ENCODE data around the gene NRM. TPM values are rescaled to one million over a fixed set of nuclear protein-coding genes. Genes with fewer than 3 reads are reported as not detected.
"Not testable (repeated sequence)": the region's sequence is repeated elsewhere in the genome, so short reads cannot be mapped to it uniquely, and the experiment has no call there.

Gene NRM
- total RNA-seq, 1 experiment from 2014 or later: 16.7 TPM

- no peak for DNase-seq (ENCODE audit: low read depth)
- in situ Hi-C loops (cut with HindIII; ENCODE audit: low pct_unique_long_range_greater_than_20kb, low sequenced_read_pairs): no loop called here
Measured at GRCh38 chr6:30679765-30680535, 10.8 kb downstream of the NRM start.

GRCh38 chr6:30678964-30679726, 11.6 kb downstream of the NRM start:
- in situ Hi-C loops (cut with HindIII; ENCODE audit: low pct_unique_long_range_greater_than_20kb, low sequenced_read_pairs): no loop called here
- DNase-seq (ENCODE audit: low read depth): peak; percentile 71

GRCh38 chr6:30676660-30677285, 14.0 kb downstream of the NRM start:
- in situ Hi-C loops (cut with HindIII; ENCODE audit: low pct_unique_long_range_greater_than_20kb, low sequenced_read_pairs): no loop called here
- no peak for DNase-seq (ENCODE audit: low read depth)

GRCh38 chr6:30672445-30673253, 18.1 kb downstream of the NRM start, which contains the start of gene DHX16:
Gene DHX16 (minus strand): TSS chr6:30673006. CDS start chr6:30672841, 165 bp downstream.
- peak; percentile 94 for DNase-seq (ENCODE audit: low read depth)
- in situ Hi-C loops (cut with HindIII; ENCODE audit: low pct_unique_long_range_greater_than_20kb, low sequenced_read_pairs): no loop called here

- in situ Hi-C loops (cut with HindIII; ENCODE audit: low pct_unique_long_range_greater_than_20kb, low sequenced_read_pairs): no loop called here
- no peak for DNase-seq (ENCODE audit: low read depth)
Measured at GRCh38 chr6:30670760-30671527, 19.8 kb downstream of the NRM start.

GRCh38 chr6:30666300-30666699, 24.5 kb downstream of the NRM start:
- DNase-seq (ENCODE audit: low read depth); in situ Hi-C loops (cut with HindIII; ENCODE audit: low pct_unique_long_range_greater_than_20kb, low sequenced_read_pairs): not testable (repeated sequence)

GRCh38 chr6:30664994-30665767, 25.6 kb downstream of the NRM start:
- DNase-seq (ENCODE audit: low read depth): no peak
- in situ Hi-C loops (cut with HindIII; ENCODE audit: low pct_unique_long_range_greater_than_20kb, low sequenced_read_pairs): no loop called here

GRCh38 chr6:30657922-30658321, 32.9 kb downstream of the NRM start:
- in situ Hi-C loops (cut with HindIII; ENCODE audit: low pct_unique_long_range_greater_than_20kb, low sequenced_read_pairs); DNase-seq (ENCODE audit: low read depth): not testable (repeated sequence)

GRCh38 chr6:30657454-30657853, 33.3 kb downstream of the NRM start:
- no peak for DNase-seq (ENCODE audit: low read depth)
- in situ Hi-C loops (cut with HindIII; ENCODE audit: low pct_unique_long_range_greater_than_20kb, low sequenced_read_pairs): no loop called here

GRCh38 chr6:30656513-30656912, 34.3 kb downstream of the NRM start:
- in situ Hi-C loops (cut with HindIII; ENCODE audit: low pct_unique_long_range_greater_than_20kb, low sequenced_read_pairs): no loop called here
- DNase-seq (ENCODE audit: low read depth): no peak

GRCh38 chr6:30655743-30656094, 35.1 kb downstream of the NRM start:
- in situ Hi-C loops (cut with HindIII; ENCODE audit: low pct_unique_long_range_greater_than_20kb, low sequenced_read_pairs): no loop called here
- DNase-seq (ENCODE audit: low read depth): no peak

- in situ Hi-C loops (cut with HindIII; ENCODE audit: low pct_unique_long_range_greater_than_20kb, low sequenced_read_pairs): no loop called here
- DNase-seq (ENCODE audit: low read depth): no peak
Measured at GRCh38 chr6:30654798-30655742, 35.7 kb downstream of the NRM start.

GRCh38 chr6:30651143-30651542, 39.6 kb downstream of the NRM start:
- DNase-seq (ENCODE audit: low read depth): no peak

GRCh38 chr6:30647242-30648116, 43.3 kb downstream of the NRM start:
- in situ Hi-C loops (cut with HindIII; ENCODE audit: low pct_unique_long_range_greater_than_20kb, low sequenced_read_pairs): no loop called here
- peak; percentile 76 for DNase-seq (ENCODE audit: low read depth)

More at GRCh38 chr6:30651143-30651542, 39.6 kb downstream of the NRM start:
- in situ Hi-C loops (cut with HindIII; ENCODE audit: low pct_unique_long_range_greater_than_20kb, low sequenced_read_pairs): no loop called here
